ENCODE results near the gene FSIP1.

Gene FSIP1

GRCh38 chr15:39582286-39582976, 200.2 kb downstream of the FSIP1 start:
- no peak for DNase-seq (ENCODE audit: low read depth in 2 of 2)

DNA sequence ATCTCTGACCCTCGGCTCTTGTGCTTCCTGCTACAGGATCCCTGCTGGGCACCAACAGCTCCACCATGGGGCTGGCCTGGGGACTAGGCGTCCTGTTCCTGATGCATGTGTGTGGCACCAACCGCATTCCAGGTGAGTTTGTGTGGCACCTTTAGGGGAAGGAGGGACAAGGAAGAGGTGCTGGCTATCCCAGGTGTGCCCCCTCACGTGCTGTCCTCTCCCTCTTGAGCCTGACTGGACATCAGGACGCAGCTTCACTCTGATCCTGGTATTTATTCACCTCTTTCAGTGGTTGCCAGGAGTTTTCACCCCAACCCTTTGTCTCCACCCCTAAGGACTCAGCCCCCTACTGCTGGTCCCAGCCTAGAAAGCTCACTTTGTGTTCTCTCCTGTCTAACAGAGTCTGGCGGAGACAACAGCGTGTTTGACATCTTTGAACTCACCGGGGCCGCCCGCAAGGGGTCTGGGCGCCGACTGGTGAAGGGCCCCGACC, 200.8 kb downstream of the FSIP1 start:
- DNase-seq (ENCODE audit: low read depth in 2 of 2), result no peak

GRCh38 chr15:39581242-39581792, 201.3 kb downstream of the FSIP1 start:
- no peak for DNase-seq (ENCODE audit: low read depth in 2 of 2)

DNA sequence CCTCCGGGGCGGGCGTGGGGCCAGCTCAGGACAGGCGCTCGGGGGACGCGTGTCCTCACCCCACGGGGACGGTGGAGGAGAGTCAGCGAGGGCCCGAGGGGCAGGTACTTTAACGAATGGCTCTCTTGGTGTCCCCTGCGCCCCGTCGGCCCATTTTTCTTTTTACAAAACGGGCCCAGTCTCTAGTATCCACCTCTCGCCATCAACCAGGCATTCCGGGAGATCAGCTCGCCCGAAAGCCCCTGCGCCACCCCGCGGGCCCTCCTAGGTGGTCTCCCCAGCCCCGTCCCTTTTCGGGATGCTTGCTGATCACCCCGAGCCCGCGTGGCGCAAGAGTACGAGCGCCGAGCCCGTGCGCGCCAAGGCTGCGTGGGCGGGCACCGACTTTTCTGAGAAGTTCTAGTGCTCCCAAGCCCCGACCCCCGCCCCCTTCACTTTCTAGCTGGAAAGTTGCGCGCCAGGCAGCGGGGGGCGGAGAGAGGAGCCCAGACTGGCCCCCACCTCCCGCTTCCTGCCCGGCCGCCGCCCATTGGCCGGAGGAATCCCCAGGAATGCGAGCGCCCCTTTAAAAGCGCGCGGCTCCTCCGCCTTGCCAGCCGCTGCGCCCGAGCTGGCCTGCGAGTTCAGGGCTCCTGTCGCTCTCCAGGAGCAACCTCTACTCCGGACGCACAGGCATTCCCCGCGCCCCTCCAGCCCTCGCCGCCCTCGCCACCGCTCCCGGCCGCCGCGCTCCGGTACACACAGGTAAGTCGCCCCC, 202.0 kb downstream of the FSIP1 start, which contains the start of gene THBS1:
Gene THBS1, plus strand, starts transcription at position 595 of the 757 bp plus-strand sequence. CDS start 779 bp downstream, outside the sequence.
- peak; percentile 40 to 44 for DNase-seq (ENCODE audit: low read depth in 2 of 2)

- peak; percentile 80 to 86 for DNase-seq (ENCODE audit: low read depth in 2 of 2)
Observed at GRCh38 chr15:39580117-39580484, 202.5 kb downstream of the FSIP1 start.

DNA sequence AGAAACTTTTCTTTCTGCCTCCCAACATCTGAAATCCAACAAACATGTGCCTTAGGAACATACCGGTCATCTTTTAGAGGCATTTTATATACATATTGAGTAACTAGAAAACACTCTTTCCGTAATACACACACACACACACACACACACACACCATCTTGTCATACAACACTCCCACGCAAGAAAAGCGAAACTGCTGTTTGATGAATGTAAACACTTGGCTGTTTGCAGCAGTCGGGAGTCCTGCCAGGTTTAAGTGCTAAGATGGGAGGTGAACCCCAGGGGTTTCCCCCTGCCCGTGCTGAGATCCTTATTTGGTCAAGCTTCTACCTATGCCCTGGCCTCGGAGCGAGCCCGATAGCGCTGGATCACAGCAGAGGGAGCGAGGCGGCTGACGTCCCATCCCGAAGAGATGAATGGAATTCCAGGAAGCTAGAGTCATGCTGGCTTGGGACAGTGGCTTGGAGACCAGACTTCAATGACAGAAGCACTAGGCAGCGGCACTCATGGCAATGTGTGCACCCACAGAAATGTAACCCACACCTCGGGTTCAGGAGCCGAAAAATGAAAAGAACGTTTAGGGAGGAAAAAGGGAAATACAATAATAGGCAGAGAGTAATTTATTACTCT, 203.0 kb downstream of the FSIP1 start:
- DNase-seq (ENCODE audit: low read depth in 2 of 2), result no peak

DNA sequence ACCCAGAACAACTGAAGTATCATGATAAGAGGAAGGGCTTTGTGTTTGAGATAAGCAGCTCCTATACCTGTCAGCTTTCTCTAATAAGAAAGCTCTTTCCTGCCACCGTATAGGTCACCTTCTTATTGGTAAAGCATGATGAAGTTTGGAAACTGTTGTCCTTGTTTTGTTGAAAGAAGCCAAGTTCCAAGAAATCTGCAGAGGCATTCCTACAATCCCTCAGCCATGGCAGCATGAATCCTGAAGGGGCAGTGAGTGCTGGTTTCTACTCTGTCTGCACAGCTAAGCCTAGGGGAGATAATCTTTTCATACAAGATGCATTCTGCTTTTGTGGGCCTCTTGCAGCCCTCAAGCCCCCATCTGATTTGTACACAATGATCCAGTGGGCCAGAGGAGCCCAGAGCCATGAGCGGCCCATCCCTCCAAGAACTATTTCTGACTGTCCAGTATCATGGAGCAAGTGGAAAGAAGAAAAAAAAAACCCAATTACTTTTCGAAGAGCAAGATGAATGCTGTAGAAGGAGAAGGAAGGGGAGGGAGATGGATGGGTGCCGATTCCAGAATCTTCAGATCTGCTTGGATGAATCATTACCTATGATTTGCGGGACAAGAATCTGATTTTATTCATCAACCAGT, 203.7 kb downstream of the FSIP1 start:
- DNase-seq (ENCODE audit: low read depth in 2 of 2), result no peak

DNA sequence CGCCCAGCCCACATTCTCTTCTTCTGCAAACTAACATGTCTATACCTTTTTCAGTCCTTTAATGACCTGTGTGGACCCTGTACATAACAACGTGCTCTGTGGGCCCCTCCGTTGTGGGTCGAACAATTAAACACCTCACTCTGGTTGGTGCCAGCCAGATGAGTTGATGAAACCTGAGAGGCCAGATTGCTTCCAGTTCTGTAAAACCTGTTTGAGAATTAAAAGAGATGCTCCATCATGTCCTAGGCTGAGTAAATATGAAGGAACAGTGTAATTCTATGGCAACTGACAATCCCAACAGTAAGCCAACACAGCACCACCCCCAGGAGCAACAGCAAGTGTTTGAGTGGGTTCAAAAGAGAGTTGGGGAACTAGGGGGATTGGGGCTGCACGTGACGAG, 207.5 kb downstream of the FSIP1 start:
- no peak for DNase-seq (ENCODE audit: low read depth in 2 of 2)

DNA sequence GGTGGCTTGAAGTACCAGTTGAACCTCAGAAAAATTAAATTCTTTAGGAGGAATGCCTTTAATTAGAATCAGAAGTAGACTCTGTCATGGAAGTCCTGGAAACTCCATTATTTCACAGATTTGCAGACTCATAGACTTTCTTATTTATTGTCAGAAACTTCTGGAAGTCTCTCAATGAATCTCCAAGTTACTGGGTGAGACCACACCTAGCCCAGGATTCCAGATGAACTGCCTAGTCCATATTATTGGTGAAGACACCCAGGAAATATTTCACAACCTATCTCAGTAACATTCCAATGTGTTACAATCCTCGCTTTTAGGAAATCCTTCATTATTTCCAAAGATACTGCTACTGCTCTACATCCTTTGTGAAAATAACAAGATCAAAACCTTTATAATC, 208.2 kb downstream of the FSIP1 start:
- no peak for DNase-seq (ENCODE audit: low read depth in 2 of 2)

- no peak for DNase-seq (ENCODE audit: low read depth in 2 of 2)
Observed at GRCh38 chr15:39573844-39574243, 208.8 kb downstream of the FSIP1 start.

- DNase-seq (ENCODE audit: low read depth in 2 of 2), result no peak
Observed at GRCh38 chr15:39573287-39573686, 209.4 kb downstream of the FSIP1 start.

GRCh38 chr15:39565851-39566250, 216.8 kb downstream of the FSIP1 start:
- no peak for DNase-seq (ENCODE audit: low read depth in 2 of 2)

GRCh38 chr15:39564972-39565665, 217.5 kb downstream of the FSIP1 start:
- no peak for DNase-seq (ENCODE audit: low read depth in 2 of 2)

- DNase-seq (ENCODE audit: low read depth in 2 of 2), result no peak
Observed at GRCh38 chr15:39558421-39558820, 224.2 kb downstream of the FSIP1 start.

DNA sequence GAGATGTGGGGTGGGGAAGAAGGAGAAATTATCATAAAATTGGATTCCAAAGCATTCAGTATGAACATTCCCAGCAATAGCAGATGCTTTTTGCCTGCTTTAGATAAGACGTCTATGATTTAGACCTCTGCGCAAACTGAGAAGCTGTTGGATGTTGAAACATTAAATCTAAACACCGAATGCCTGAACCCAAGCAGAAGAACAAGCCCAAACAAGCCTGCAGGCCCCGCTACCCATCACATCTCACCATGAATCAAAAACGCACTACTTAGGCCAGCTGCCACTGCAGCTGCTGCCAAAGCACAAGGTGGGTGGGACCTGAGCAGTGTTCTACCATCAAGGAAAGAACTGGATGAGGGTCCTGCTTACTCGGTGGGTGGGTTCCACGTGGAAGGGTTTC, 226.2 kb downstream of the FSIP1 start:
- no peak for DNase-seq (ENCODE audit: low read depth in 2 of 2)

DNA sequence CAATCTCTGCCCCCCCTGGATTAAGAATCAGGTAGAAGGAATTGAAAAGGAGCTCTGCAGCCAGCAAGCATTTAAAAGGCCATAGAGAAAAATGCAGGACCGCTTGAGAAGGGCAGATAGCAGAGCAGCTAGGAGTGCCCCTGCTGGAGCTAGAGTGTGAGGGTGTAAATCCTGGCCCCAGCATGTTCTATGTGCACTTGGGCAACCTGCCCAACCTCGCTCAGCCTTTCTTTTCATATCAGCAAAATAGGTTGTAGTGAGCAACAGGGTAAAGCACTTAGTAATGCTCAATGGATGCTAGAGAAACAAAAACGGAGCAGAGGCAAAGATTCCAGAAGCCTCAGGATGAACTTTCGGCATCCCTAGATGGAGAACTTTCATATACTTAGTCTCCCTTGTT, 226.8 kb downstream of the FSIP1 start:
- no peak for DNase-seq (ENCODE audit: low read depth in 2 of 2)

GRCh38 chr15:39554746-39555387, 227.8 kb downstream of the FSIP1 start:
- no peak for DNase-seq (ENCODE audit: low read depth in 2 of 2)

DNA sequence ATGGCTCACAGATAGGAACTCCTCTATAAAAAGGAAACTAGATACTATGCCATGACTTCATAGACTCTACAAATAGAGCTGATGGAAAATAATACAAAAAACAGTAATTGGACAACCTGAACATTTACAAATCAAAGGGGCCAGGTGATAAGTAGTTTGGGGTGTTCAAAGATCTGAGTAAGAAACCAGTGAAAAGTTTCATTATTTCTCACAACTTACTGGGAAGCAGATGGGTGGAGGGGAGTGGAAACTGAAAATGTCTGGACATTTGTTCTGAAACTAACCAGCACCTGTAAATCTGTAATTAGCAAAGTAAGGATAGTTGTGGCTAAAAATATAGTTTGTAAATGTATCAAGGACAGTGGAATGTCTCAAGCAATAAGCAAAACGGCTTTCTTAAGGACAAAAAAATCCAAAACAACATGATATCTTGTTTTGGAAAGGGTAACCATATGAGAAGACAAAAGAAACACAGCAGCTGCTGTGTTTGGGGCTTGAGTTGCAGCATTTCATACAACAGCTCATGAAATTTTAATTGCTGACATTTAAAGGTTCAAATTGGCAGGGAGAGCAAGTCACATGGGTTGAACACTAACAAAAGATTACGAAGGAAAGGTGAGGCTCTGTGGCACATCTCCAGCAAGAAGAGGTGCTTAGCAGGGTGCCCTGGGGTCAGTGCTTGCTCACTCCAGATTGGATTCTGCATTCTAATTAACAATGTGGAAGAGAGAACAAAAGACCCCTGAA, 228.5 kb downstream of the FSIP1 start:
- no peak for DNase-seq (ENCODE audit: low read depth in 2 of 2)

DNA sequence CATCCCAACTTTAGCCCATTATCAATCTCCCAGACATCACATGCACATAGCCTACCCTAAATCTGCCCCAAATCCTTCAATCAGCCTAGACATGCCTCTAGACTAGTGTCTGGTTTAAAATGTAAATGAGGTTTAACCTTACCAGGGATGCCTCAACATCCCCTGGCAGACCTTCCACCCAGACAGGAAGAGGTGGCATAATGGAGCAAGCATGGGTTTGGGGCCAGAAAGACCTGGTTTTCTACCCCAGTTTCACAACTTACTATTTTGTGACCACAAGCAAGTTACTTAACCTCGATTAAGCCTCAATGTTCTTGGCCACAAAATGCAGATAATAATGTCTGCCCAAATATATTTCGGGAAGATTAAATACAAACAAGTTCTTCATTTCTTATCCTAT, 230.1 kb downstream of the FSIP1 start:
- DNase-seq (ENCODE audit: low read depth in 2 of 2), result no peak

GRCh38 chr15:39551476-39551875, 231.2 kb downstream of the FSIP1 start:
- DNase-seq (ENCODE audit: low read depth in 2 of 2), result no peak
